GM12875 (cell line): Measurements from ENCODE around the gene FAF1.
"Not testable (repeated sequence)": the region's sequence is repeated elsewhere in the genome, so short reads cannot be mapped to it uniquely, and the experiment has no call there.

Experiments
- H3K4me3 ChIP-seq: one replicate; pipeline ENCODE4 v1.5.1; 2011; ENCODE audit warnings: low read depth, low read length, control low read depth
- TF ChIP-seq, protein P1 (sequence below): IDR thresholded peaks from 2 replicates; pipeline ENCODE4 v1.5.1; 2011; ENCODE audit warnings: low read depth, mild to moderate bottlenecking, control low read depth, inconsistent platforms, low read length, moderate library complexity, borderline replicate concordance; ENCODE audit not compliant: insufficient read depth

Gene FAF1

DNA sequence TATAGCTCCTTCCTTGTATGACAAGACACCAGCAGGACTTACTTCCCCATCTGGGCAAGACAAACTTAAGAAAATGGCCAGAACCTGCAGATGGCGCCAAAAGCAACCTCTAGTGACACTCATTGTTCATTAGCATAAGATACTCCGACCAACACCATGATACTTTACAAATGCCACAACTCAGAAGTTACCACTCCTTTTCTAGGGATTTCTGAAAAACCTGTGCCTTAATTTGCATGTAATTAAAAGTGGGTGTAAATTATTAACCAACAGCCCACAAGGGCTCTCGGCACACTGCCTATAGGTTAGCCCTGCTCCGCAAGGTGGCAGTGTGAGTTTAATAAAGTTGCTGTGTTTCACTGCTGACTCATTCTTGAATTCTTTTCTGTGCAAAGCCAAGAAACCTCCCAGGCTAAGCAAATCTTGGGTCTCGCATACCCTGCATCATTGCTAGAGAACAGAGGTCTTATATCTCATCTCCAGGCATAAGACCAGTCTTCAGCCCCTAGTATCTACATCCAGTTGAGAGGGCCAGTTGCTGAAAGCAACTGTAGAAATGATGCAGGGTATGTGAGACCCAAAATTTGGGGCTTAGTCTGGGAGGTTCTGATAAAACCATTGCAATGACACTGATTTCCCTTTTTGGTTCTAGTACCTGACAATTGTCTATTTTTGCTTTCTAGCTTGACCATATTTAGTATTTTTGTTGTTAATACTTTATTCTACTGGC, 86.4 kb downstream of the FAF1 start:
- H3K4me3 ChIP-seq: no peak overlapping the region
- TF ChIP-seq, protein P1, sequence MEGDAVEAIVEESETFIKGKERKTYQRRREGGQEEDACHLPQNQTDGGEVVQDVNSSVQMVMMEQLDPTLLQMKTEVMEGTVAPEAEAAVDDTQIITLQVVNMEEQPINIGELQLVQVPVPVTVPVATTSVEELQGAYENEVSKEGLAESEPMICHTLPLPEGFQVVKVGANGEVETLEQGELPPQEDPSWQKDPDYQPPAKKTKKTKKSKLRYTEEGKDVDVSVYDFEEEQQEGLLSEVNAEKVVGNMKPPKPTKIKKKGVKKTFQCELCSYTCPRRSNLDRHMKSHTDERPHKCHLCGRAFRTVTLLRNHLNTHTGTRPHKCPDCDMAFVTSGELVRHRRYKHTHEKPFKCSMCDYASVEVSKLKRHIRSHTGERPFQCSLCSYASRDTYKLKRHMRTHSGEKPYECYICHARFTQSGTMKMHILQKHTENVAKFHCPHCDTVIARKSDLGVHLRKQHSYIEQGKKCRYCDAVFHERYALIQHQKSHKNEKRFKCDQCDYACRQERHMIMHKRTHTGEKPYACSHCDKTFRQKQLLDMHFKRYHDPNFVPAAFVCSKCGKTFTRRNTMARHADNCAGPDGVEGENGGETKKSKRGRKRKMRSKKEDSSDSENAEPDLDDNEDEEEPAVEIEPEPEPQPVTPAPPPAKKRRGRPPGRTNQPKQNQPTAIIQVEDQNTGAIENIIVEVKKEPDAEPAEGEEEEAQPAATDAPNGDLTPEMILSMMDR: peak; percentile 60

DNA sequence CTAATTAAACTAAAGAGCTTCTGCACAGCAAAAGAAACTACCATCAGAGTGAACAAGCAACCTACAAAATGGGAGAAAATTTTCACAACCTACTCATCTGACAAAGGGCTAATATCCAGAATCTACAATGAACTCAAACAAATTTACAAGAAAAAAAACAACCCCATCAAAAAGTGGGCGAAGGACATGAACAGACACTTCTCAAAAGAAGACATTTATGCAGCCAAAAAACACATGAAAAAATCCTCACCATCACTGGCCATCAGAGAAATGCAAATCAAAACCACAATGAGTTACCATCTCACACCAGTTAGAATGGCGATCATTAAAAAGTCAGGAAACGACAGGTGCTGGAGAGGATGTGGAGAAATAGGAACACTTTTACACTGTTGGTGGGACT, 95.2 kb downstream of the FAF1 start:
- H3K4me3 ChIP-seq: not testable (repeated sequence)

GRCh38 chr1:50861772-50862171, 98.3 kb downstream of the FAF1 start:
- no peak overlapping the region for H3K4me3 ChIP-seq
- TF ChIP-seq, protein P1: no peak

- TF ChIP-seq, protein P1: no peak
- H3K4me3 ChIP-seq: no peak overlapping the region
Observed at GRCh38 chr1:50860702-50861101, 99.4 kb downstream of the FAF1 start.

- H3K4me3 ChIP-seq: no peak overlapping the region
- TF ChIP-seq, protein P1: no peak
Observed at GRCh38 chr1:50860256-50860655, 99.8 kb downstream of the FAF1 start.

- no peak overlapping the region for H3K4me3 ChIP-seq
- TF ChIP-seq, protein P1: no peak
Observed at GRCh38 chr1:50859657-50860056, 100.4 kb downstream of the FAF1 start.

DNA sequence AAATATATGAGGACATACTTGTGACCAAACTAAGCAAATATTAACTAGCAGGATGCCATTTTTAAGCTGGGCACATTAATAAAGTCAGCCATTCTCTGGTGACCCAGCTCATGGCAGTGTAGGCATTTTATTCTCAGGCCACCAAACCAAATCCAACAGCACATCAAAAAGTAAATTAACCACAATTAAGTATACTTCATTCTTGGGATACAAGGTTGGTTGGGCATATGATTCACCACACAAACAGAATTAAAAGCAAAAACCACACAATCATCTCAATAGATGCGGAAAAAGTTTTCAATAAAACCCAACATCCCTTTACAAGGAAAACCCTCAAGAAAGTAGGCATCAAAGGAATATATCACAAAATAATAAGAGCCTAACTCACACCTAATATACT, 101.3 kb downstream of the FAF1 start:
- TF ChIP-seq, protein P1: no peak
- H3K4me3 ChIP-seq: no peak overlapping the region

DNA sequence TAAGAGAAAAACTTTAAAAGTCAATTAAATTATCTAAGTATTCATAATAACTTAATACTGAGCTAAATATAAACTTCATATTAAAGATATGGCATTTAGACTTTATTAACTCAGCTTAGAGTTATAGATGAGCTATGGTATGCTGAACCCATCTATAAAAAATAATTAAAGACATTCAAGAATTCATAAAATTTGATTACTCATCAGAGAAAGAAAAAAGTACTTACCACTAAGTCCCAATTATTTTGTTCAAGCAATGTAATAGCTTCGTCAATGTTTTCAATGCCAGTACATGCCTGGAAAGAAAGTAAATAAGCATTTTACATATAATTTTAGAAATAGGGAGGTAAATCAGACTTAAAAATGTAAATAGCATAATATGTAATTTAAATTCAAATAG, 102.4 kb downstream of the FAF1 start:
- TF ChIP-seq, protein P1: no peak

More for the DNA sequence above, 102.4 kb downstream of the FAF1 start:
- H3K4me3 ChIP-seq: no peak overlapping the region
